Measurements from ENCODE around the gene HERC5. TPM values are rescaled to one million over a fixed set of nuclear protein-coding genes. Genes with fewer than 3 reads are reported as not detected.

The HERC5 gene
- total RNA-seq, 1 experiment from 2014 or later, result 17.2 TPM

DNA sequence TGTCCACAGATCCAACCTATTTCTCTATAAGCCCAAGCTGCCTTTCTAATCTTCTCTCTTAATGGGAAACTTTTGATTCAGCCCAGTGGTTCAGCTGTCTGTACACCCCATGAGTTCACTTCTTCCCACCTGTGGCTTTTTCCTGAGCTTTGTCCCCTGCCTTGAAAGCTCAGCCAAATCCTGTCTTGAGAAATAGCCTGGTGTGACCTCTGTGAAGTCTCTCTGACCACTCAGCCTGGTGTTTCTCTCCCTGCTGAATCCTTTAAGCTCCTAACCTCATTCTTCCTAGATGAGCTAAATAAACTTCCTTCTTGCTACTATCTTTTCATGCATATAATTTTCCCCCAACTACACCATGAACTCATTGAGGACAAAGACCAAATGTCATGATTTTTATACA, 15.2 kb upstream of the HERC5 start:
- Histone ChIP-seq H3T11ph (ENCODE audit: low read length) (no peak overlapping the region), H4K91ac (ENCODE audit: insufficient read length, low read depth, low read length) (no peak overlapping the region), H2BK15ac (ENCODE audit: low read depth, low read length) (no peak overlapping the region), H2BK120ac (ENCODE audit: low read depth, low read length, poor library complexity, severe bottlenecking) (no peak overlapping the region), H3K18ac (ENCODE audit: insufficient read length, low read depth, low read length) (no peak overlapping the region), H3K56ac (ENCODE audit: insufficient read length, low read depth, low read length) (no peak overlapping the region), H2BK12ac (ENCODE audit: insufficient read length, low read depth, low read length) (no peak overlapping the region), H2BK20ac (ENCODE audit: low read depth, low read length, poor library complexity, severe bottlenecking) (no peak overlapping the region), H3K4me2 (ENCODE audit: insufficient read depth, insufficient read length, low read length) (no peak overlapping the region), H4K5ac (ENCODE audit: insufficient read length, low read depth, low read length) (no peak overlapping the region), H3K27ac (ENCODE audit: insufficient read length, low read depth, low read length) (no peak overlapping the region), H3K79me2 (ENCODE audit: insufficient read depth, low read length) (no peaks in the 10 kb centered on the region), H3K9ac (ENCODE audit: extremely low read depth, insufficient read length, low read length) (no peak overlapping the region), H2AFZ (ENCODE audit: low read length) (no peak overlapping the region), H3K4ac (ENCODE audit: low read depth, low read length) (no peak overlapping the region), H3K79me1 (ENCODE audit: insufficient read depth, low read depth, low read length, poor library complexity, severe bottlenecking) (no peaks in the 10 kb centered on the region), H3K4me1 (ENCODE audit: insufficient read depth, low read length) (peaks cover 5% of the 10 kb centered on the region; the same call in 1 of the 2 replicates), H3K23me2 (ENCODE audit: insufficient read length, low read depth, low read length, poor library complexity, severe bottlenecking) (no peaks in the 10 kb centered on the region), H3K27me3 (ENCODE audit: insufficient read depth, low read length) (no peaks in the 10 kb centered on the region), H4K20me1 (ENCODE audit: control insufficient read depth, insufficient read depth, insufficient read length) (no peaks in the 10 kb centered on the region), H4K8ac (replicated peaks; ENCODE audit: insufficient read length, low read depth, low read length) (no peak overlapping the region), H2AK5ac (ENCODE audit: insufficient read length, low read length) (no peak overlapping the region), H3K14ac (ENCODE audit: insufficient read depth, low read length) (no peak overlapping the region), H2BK5ac (ENCODE audit: insufficient read length, low read length) (no peak overlapping the region), H3K23ac (ENCODE audit: insufficient read length, low read depth, low read length) (no peak overlapping the region), H3K9me3 (ENCODE audit: control insufficient read depth, low read depth, low read length) (no peaks in the 10 kb centered on the region)
- TF ChIP-seq, protein P1, sequence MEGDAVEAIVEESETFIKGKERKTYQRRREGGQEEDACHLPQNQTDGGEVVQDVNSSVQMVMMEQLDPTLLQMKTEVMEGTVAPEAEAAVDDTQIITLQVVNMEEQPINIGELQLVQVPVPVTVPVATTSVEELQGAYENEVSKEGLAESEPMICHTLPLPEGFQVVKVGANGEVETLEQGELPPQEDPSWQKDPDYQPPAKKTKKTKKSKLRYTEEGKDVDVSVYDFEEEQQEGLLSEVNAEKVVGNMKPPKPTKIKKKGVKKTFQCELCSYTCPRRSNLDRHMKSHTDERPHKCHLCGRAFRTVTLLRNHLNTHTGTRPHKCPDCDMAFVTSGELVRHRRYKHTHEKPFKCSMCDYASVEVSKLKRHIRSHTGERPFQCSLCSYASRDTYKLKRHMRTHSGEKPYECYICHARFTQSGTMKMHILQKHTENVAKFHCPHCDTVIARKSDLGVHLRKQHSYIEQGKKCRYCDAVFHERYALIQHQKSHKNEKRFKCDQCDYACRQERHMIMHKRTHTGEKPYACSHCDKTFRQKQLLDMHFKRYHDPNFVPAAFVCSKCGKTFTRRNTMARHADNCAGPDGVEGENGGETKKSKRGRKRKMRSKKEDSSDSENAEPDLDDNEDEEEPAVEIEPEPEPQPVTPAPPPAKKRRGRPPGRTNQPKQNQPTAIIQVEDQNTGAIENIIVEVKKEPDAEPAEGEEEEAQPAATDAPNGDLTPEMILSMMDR (conservative IDR thresholded peaks at IDR 0.05), result no peak
- H3K27ac Mint-ChIP-seq, result no peak overlapping the region
- H3K36me3 Mint-ChIP-seq (ENCODE audit: insufficient read depth in 1 of 3, low read depth in 3 of 3), result peaks cover 8 to 22% (median 13%) of the 10 kb centered on the region in 3 experiments; a peak in 6 of 7 replicates
- DNase-seq, result no peak
- H3K4me1 Mint-ChIP-seq, result peaks cover 20 to 45% of the 10 kb centered on the region in 2 experiments
- no peak overlapping the region for H3K4me3 Mint-ChIP-seq
- peaks cover 4 to 10% of the 10 kb centered on the region in 2 experiments; a peak in 3 of 5 replicates for H3K9me3 Mint-ChIP-seq
- no peaks in the 10 kb centered on the region for H3K27me3 Mint-ChIP-seq (ENCODE audit: low read depth)
